ENCODE results near the gene CMTM7.

GRCh38 chr3:32355751-32356291, 35.8 kb upstream of the CMTM7 start:
- TF ChIP-seq YY1 (IDR thresholded peaks at IDR 0.05; ENCODE audit: extremely low read depth, insufficient replicate concordance, low read depth, low read length) = no peak
- no peak for TF ChIP-seq ELF1 (IDR thresholded peaks at IDR 0.05; ENCODE audit: borderline replicate concordance, low read depth)
- no peak for TF ChIP-seq CTCF (IDR thresholded peaks at IDR 0.05 in 2 of 3, conservative IDR thresholded peaks at IDR 0.05 in 1 of 3; ENCODE audit: borderline replicate concordance in 1 of 3, insufficient read depth in 1 of 3, low read depth in 2 of 3, low read length in 2 of 3)
- TF ChIP-seq POLR2A (IDR thresholded peaks at IDR 0.05; ENCODE audit: borderline replicate concordance, extremely low read depth, insufficient read depth, insufficient read length) = no peak
- TF ChIP-seq POLR2AphosphoS5 (IDR thresholded peaks at IDR 0.05; ENCODE audit: low read depth, low read length) = no peak
- no peak for TF ChIP-seq RAD21 (IDR thresholded peaks at IDR 0.05; ENCODE audit: low read depth)
- TF ChIP-seq ATF3 (IDR thresholded peaks at IDR 0.05) = no peak
- no peak for TF ChIP-seq SP1 (IDR thresholded peaks at IDR 0.05; ENCODE audit: low read depth)
- TF ChIP-seq EZH2 (IDR thresholded peaks at IDR 0.05) = no peak
- no peak for TF ChIP-seq ZNF274 (IDR thresholded peaks at IDR 0.05; ENCODE audit: low read depth, low read length)
- no peak for TF ChIP-seq EZH2phosphoT487 (IDR thresholded peaks at IDR 0.05; ENCODE audit: borderline replicate concordance)
- no peak for TF ChIP-seq SRF (IDR thresholded peaks at IDR 0.05; ENCODE audit: low read depth)
- TF ChIP-seq MAX (IDR thresholded peaks at IDR 0.05) = no peak
- no peak for TF ChIP-seq ZBTB33 (IDR thresholded peaks at IDR 0.05; ENCODE audit: extremely low read depth, insufficient replicate concordance, low read length)

Measured in HCT116 (cell line).